ENCODE measurements around the gene SIGLEC14.

Gene SIGLEC14

DNA sequence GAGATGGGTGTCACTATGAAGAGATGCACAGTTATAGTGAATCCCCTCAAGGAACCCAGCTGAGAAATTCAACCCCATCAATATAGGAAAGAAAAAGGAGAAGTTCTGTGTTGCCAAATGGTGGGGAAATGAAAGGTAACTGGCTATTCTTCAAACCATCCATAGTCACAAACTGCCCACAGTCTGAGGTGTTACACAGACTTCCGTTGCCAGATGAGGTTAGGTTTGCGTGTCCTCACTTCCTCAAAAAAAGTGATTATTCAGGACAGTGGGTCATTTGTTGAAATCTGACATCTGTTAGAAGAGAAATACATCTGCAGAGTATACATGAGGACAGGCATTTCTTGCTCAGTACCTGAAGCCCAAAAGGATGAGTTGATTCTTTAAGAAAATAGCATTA lies 25.4 kb downstream of the SIGLEC14 start:
- DNase-seq (ENCODE audit: low spot score), result peak; percentile 2

DNA sequence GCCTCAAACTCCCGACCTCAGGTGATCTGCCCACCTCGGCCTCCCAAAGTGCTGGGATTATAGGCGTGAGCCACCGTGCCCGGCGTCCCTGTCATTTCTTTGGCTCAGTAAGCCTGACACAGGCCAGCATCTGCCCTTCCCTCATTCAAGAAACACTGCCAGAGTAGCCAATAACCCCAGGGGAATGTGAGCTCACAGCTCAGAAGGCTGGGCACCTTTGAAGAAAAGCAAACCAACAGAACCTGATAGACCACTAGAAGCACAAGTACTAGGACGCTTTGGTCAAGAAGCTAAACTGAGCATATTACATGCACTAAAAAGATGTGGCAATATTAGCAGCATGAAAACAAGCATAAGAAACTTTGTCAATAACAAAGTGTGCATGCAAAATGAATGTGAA lies 30.6 kb downstream of the SIGLEC14 start:
- DNase-seq (ENCODE audit: low spot score), result no peak

DNA sequence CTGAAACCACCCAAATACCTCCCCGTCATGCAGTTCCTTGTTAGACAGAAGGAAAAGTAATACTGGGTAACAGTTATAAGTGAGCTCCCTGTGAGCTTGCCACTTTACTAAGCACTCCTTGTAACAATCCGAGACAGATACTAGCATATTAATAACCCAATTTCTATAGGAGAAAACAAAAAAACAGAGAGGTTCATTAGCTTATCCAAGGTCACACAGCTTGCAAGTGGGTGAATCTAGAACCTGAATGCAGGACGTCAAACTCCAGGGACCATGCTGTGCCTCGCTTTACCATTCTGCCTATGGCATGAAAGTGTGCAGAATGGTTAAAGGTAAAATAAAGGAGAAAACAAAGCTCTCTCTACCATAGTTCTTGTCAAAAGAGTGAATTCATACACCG lies 31.8 kb downstream of the SIGLEC14 start:
- no peak for DNase-seq (ENCODE audit: low spot score)

DNA sequence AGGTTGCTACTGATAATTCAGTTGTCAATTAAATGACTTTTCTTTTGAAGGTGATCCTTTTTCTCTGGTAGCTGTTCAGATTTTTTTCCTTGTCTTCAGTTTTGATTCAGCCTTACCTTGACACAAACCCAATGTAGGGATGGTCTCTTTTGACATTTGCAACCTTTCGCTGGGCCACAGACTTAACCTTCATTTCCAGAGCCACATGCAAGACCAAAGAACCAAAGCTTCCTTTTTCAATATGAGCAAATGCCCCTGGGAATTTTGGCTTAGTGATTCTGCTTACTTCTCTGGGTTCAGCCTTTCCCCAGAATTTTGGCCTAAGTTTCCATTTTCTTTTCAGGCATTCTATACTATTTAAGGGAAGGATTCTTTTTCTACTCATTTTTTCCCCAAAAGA lies 36.0 kb downstream of the SIGLEC14 start:
- DNase-seq (ENCODE audit: low spot score), result no peak

DNA sequence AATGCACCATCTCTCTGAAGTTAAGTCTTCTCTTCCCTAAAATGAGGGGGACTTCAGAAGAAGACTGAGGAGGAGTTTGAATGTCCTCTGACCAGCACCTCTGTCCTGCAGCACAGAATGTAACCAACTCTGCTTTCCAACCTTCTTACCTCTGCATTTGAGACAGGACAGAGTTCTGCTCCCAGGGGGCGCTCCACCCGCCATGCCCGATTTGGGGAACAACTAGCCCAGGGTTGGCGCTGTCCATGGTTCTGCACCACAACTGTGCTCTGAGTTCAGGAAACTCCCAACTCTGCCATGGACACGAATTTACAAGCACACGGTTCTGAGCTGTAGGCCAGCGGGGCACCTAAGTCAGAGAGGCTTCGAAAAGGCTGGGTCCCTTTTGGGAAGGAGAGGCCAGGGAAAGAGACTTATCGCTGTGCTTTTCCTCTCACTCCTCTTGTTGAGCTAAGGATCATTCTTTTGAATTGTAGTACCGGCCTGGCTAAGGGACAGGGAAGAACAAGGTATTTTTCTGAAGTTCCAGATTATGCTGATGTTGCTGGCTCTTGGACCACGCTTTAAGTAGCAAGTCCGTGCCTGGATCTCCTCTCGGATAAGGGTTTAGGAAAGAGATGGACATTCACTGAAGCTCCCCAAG lies 38.6 kb downstream of the SIGLEC14 start:
- peak; percentile 41 for DNase-seq (ENCODE audit: low spot score)

DNA sequence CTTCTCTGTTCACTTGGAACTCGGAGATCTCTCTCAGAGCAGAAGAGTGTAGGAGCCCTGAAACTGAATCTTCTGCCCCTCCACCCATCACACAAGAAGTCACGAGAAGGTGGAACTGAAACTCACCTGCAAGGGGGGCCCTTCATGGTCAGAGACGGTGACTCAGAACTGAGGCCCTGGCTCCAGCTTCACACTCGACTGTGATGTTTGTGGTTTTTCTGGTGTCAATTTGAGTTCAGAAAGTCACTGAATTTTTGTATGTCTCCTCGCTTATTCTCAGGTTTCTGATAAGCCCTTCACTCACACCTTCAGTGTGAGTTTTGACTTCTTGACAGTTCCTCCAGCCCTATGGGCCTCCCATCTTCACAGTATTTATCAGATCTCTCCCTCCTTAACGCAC lies 39.5 kb downstream of the SIGLEC14 start:
- no peak for DNase-seq (ENCODE audit: low spot score)

DNA sequence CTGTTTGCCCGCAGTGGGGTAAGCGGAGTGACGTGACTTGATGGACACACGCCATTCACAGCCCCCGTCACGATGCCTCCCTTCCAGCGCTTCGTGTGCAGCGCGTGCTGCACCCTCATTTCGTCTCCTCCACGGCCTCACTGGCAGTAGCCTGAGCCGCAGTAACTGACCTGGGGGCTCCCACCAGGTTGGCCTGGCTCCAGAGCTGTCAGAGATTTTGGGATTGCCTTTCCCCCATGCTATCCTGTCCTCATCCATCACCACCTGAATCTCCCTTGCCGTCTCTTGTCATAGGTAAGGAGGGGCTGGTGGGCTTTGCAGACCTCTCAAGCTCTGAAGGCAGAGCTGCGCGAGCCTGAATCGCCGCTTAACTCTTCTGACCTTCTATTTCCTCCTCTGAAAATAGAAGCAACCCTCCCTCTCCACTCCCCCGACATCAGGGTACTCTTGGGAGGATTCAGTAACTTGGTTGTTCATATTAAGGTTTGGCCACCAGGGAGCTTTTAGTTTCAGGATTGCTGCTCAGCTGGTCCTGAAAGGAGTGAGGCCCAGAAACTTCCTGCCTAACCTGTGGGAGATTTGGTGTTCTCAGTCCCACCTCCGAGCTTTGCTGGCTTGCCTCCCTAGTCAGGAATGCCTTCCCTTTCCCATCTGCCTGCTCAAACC lies 44.3 kb downstream of the SIGLEC14 start:
- DNase-seq (ENCODE audit: low spot score), result no peak

DNA sequence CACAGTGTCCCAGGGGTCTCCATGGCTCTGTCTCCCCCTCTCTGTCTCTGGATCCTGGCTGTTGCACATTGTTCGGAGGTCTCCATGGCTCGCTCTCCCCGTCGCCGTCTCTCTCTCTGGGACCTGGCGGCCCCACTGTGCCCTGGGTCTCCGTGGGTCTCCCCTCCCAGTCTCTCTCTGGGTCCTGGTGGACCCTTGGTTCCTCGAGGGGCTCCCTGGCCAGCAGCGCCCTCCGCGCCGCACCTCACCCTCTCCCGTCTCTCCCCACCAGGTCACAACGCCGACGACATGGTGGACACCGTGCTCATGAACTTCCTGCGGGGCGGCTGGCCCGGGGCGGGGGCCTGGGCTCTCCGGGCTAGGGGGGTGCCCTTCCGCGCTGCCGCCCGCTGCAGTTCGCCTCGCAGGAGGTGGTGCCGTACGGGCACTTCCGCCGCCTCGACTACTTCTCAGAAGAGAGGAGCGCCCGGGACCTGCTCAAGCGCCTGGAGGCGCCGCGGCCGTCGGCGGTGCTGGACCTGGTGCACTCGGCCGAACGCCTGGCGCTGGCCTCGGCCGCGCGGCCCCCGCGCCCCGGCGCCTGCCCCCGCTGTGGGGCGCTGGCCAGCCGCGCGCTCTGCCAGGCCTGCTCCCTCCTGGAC lies 45.6 kb downstream of the SIGLEC14 start:
- no peak for DNase-seq (ENCODE audit: low spot score)

DNA sequence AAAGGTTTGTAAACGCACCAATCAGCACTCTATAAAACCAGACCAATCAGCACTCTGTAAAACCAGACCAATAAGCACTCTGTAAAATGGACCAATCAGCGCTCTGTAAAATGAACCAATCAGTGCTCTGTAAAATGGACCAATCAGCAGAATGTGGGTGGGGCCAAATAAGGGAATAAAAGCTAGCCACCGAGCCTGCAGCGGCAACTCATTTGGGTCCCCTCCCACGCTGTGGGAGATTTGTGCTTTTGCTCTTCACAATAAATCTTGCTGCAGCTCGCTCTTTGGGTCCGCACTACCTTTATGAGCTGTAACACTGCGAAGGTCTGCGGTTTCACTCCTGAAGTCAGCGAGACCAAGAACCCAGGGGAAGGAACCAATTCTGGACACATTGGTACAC lies 47.5 kb downstream of the SIGLEC14 start:
- DNase-seq (ENCODE audit: low spot score), result no peak

DNA sequence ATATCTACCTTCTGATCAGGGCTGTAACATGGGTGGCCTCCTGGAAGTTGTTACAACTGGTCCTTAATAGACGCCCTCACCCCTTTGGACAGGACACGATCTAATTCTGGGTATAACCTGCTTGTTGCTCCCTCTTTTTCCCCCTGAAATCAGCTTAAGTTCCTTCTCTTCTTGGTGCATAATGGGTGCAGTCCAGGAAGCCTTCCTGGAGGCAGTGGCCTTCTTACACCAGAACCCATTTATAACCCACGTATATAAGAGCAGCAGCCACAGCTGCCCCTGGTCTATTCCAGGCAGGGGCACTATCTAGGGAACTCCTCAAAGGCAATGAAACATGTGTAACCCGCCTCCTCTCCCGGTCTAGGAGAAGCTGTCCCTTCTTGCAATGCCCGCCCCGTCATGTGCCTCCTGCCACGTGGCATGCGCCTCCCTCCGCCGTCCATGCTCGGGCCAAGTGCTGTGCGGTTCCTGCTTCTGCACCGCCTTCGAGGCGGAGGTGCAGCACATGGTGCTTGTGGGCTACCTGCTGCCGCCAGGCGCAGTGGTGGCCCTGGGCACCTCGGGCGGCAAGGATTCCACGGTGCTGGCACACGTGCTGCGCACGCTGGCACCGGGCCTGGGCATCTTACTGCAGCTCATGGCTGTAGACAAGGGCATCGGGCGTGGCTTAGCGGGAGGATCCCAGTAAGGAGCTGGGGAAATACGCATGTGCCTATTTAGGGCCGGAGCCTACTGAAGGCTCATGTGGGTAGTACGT lies 48.3 kb downstream of the SIGLEC14 start:
- DNase-seq (ENCODE audit: low spot score), result no peak

DNA sequence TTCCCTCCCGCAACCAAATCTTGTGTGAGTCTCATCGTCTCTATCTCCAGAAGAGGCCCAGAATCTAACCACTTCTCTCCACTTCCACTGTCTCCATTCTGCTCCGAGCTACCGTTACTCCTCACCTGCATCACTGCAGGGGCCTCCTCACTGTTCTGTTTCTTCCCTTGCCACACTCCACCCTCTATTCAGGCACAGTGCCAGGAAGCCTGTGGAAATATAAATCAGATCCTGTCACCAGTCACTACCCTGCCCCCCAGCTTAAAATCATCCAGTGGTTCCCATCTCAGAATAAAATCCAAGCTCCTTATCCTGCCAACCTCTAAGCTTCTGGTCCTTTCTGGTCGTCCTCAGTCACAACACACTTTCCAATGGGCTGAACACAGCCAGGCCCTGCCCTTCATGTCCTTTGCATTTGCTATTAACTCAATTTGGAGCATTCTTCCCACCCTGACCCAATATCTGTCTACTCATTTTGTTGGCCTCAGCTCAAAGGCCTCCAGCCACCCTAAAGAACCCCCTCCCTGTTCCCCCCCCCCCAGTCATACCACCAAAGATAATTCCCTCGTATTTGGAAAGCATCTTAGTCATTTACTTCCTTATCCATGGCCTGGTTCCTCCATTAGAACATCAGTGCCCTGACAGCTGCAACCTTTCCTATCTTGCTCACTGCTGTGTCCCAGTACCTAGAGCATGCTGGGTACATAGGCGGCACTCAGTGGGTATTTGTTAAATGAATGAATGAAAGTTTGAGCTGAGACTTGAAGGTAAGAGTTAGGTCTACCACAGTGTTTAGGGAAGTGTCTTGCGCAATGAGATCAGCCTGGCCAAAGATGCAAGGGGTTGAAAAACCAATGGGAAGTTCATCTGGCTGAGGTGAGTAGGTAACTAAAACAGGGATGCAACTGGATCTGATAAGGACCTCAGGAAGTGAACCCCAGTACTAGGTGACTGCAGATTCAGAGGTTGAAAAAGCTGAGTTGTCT lies 51.1 kb downstream of the SIGLEC14 start:
- DNase-seq (ENCODE audit: low spot score), result no peak

DNA sequence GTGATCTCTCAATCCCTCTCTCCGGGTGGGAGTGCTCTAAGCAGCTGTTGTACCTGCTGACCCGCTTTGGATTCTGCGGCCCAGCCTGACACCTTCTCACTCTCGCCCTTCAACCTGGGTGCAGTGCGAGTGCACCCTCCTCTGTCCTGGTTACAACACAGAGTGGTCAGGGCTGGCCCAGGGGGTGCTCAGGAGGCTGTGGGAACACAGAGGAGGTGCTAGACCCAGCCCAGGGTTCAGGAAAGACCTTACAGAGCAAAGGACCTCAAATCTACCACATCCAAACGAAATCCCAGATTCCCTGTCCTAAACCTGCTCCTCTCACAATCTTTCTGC lies 51.9 kb downstream of the SIGLEC14 start:
- no peak for DNase-seq (ENCODE audit: low spot score)

DNA sequence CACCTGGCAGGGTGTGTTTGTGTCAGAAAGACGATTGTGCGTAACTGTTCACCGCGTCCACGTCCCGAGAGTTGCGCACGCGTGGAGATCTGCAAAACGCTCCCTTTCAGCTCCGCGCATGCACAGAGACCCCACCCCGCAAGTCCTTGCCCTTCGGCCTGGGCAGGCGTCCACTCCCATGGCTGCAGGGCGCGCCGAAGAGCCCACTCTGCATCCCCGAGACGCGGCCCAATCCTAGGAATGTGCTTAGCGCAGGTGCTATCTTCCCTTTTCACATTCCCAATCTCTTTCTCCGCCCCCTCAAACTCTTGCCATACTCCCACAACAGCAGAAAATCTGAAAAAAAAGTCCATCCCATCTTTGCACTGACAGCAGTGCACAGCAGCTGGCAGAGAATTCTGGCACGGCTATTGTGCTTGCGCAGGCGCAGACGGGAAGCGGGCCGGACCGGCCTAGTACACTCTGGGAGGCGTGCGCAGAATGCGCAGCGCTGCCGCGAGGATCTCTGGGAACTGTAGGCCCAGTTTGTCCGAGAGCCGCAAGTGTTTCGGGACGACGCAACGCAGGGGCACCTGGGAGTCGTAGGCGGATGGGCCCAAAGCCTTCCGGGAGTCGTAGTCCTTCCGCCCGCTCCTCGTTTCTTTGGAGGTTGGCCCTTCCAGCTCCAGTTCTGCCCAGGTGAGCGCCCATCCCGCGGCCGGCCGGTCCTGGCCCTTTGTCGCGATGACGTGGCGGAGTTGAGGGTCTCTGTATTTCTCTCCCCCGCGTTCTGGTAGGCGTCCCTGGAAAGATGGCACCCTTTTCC lies 52.5 kb downstream of the SIGLEC14 start:
- DNase-seq (ENCODE audit: low spot score), result peak; percentile 98

DNA sequence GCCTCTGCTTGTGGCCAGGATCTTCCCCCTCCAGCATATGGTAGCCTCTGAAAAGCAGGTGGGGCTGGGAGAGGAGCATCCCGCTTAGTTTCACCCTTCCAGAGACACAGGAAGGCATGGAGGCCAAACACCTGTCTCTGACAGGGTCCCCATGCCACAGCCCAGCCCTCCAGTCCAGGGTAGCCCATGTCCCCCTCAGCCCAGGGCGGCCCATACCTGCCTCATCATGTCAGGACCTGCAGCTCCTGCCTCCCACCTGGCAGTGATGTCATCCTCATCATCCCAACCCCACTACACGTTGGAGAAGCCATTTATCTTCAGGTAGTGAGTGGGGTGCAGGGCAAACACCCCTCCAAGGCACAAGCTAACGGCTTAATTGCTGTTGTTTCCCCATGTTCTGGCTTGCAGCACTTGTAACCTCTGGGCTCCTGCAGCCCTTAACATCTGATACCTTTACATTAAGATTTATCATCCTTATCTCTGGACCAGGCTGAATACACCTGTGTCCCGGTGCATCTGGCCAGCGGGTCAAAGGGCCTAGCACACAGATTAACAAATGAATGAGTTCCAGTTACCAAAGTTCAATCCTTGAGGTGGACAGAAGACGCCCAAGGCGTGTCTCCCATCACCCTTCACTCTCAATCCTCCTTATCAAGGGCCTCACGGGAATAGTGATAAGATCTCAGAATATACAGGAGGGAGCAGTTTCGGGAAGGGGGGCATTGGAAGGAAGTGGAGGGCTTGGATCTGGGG lies 53.3 kb downstream of the SIGLEC14 start:
- no peak for DNase-seq (ENCODE audit: low spot score)
